ENCODE measurements around the gene AUNIP.

DNA sequence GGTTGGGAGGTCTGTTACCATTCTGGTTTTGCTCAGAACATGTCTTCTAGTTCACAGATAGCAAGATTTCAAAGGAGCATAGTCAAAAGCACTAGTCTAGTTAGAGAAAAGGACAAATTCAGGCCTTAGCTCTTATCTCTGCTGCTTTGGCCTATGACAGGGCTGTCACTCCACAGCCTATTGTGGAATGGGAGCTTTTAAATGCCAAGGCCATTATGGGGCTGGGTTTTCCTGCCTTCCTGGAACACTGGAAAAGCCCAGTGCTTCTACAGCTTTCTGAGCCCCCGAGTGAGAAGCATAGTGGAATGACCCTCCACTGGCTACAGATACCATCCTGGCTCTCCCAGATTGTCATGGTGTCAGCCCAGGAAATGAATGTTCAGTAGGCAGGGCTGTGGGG lies 30.2 kb downstream of the AUNIP start:
- no peak for TF ChIP-seq EP300 (IDR thresholded peaks at IDR 0.05)
- TF ChIP-seq, protein P1, sequence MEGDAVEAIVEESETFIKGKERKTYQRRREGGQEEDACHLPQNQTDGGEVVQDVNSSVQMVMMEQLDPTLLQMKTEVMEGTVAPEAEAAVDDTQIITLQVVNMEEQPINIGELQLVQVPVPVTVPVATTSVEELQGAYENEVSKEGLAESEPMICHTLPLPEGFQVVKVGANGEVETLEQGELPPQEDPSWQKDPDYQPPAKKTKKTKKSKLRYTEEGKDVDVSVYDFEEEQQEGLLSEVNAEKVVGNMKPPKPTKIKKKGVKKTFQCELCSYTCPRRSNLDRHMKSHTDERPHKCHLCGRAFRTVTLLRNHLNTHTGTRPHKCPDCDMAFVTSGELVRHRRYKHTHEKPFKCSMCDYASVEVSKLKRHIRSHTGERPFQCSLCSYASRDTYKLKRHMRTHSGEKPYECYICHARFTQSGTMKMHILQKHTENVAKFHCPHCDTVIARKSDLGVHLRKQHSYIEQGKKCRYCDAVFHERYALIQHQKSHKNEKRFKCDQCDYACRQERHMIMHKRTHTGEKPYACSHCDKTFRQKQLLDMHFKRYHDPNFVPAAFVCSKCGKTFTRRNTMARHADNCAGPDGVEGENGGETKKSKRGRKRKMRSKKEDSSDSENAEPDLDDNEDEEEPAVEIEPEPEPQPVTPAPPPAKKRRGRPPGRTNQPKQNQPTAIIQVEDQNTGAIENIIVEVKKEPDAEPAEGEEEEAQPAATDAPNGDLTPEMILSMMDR (IDR thresholded peaks at IDR 0.05) = no peak
- no peak for TF ChIP-seq POLR2A (IDR thresholded peaks at IDR 0.05)
- TF ChIP-seq POLR2AphosphoS5 (IDR thresholded peaks at IDR 0.05) = no peak
